Adrenal gland (tissue), 12 donors: Measurements from ENCODE around the gene MUTYH. TPM values are rescaled to one million over a fixed set of nuclear protein-coding genes. Genes with fewer than 3 reads are reported as not detected.

Experiments
- DNase-seq, 7 donors: peaks; one replicate each; pipeline ENCODE4 v3.0.0-alpha.2; 2019 to 2020
- H3K27ac ChIP-seq, 5 donors: fragments of 200-600 bp; sonication (generic) in 4 of 5; 1 replicate in 3 of 5; 2 replicates in 2 of 5; pipeline versions ENCODE4 v1.5.1 to v1.8.0; 2016 to 2020; ENCODE audit warnings: mild to moderate bottlenecking in 1 of 5
- H3K27me3 ChIP-seq: fragments of 200-600 bp; 2 replicates; pipeline ENCODE4 v1.8.0; 2021
- H3K36me3 ChIP-seq, 2 donors: fragments of 200-600 bp; replicated peaks in 1 of 2; 1 replicate in 1 of 2; 2 replicates in 1 of 2; pipeline versions ENCODE4 v1.5.1 to v1.8.0; 2018 to 2022
- H3K4me1 ChIP-seq, 2 donors: fragments of 200-600 bp; replicated peaks in 1 of 2; 1 replicate in 1 of 2; 2 replicates in 1 of 2; pipeline versions ENCODE4 v1.5.1 to v1.8.0; 2018 to 2021
- H3K4me3 ChIP-seq, 4 donors: fragments of 200-600 bp; sonication (generic) in 3 of 4; one replicate each; pipeline ENCODE4 v1.5.1; 2016 to 2018
- H3K9me3 ChIP-seq, 3 donors: fragments of 200-600 bp; sonication (generic) in 1 of 3; replicated peaks in 1 of 3; 1 replicate in 2 of 3; 2 replicates in 1 of 3; pipeline versions ENCODE4 v1.5.1 to v1.8.0; 2016 to 2021
- POLR2A ChIP-seq, 2 donors: fragments of 450-650 bp; IDR thresholded peaks; one replicate each; pipeline ENCODE4 v1.6.1; 2017; ENCODE audit warnings: antibody characterized with exemption in 2 of 2, mild to moderate bottlenecking in 2 of 2, moderate library complexity in 1 of 2
- WGBS, 4 donors: extraction: QIAGEN DNeasy Blood & Tissue Kit in 2 of 4; methylation state at CpG; one replicate each; pipeline versions ENCODE4 v1.1.5 to v1.1.7; 2013 to 2017; 5-methylcytosine and 5-hydroxymethylcytosine counted together
- intact Hi-C, 2 donors: fragments of 100-400 bp; cut with DNase I; formaldehyde crosslinking; loops; one replicate each; pipeline versions ENCODE4 v1.14.1 to v1.15.0; 2022 to 2023
- polyA plus RNA-seq, 3 donors: library from polyadenylated mRNA; stranded (reverse); fragments of 200-250 nt in 2 of 3; fragments of 350-450 nt in 1 of 3; fragmentation: Illumina TruSeq in 1 of 3; extraction: RNeasy Lipid Tissue Mini Kit (QIAGEN cat#74804) in 1 of 3; gene quantifications; one replicate each; pipeline ENCODE4 v1.2.3, GENCODE V29; 2013 to 2014
- total RNA-seq, 9 donors: library from RNA; depleted of rRNA in 4 of 9; stranded (reverse); fragments of >200 nt in 4 of 9; fragments of 120-200 nt in 1 of 9; fragmentation: NEBNext Ultra II Directional in 1 of 9; extraction: Animal tissue kit (Norgen Biotek cat#: 25700) in 1 of 9; gene quantifications; one replicate each; pipeline versions ENCODE4 v1.1.0 to v1.2.4, GENCODE V29; 2013 to 2023
- TF ChIP-seq, protein P1 (sequence below), 6 experiments: fragments of 450-650 bp in 4 of 6; fragments of 200-600 bp in 2 of 6; sonication (generic) in 1 of 6; IDR thresholded peaks; 1 replicate in 5 of 6; 2 replicates in 1 of 6; pipeline versions ENCODE4 v1.5.1 to v1.8.0; 2016 to 2021; ENCODE audit warnings: antibody characterized with exemption in 6 of 6, mild to moderate bottlenecking in 2 of 6, moderate library complexity in 1 of 6
- donor health status: healthy with polysubstance abuse.
- donor health status: Bipolar disorder and iron deficiency.
- donor health status: DM: yes; HTN: yes; CAD: no.
- donor health status: DM: no; HTN: no; CAD: no.
- donor health status: DM: no; HTN: no; CAD: no.
- donor health status: DM: yes; HTN: yes; CAD: no.

MUTYH gene
- total and polyA plus RNA-seq, 12 donors = 9.8 to 60.7 (median 22.2) TPM

GRCh38 chr1:45305231-45305630, 35.0 kb downstream of the MUTYH start:
- H3K4me1 ChIP-seq = peaks cover 9 to 13% of the 10 kb centered on the region in 2 donors
- H3K27me3 ChIP-seq = no peaks in the 10 kb centered on the region
- H3K9me3 ChIP-seq = no peaks in the 10 kb centered on the region
- WGBS, 4 donors = 83 to 92% (median 88%) methylated on average over 10 of the region's 10 CpGs
- H3K27ac ChIP-seq = no peak overlapping the region
- H3K4me3 ChIP-seq = no peak overlapping the region
- H3K36me3 ChIP-seq = no peaks in the 10 kb centered on the region
- peak in 1 of 7 donors; percentile 46 for DNase-seq
- intact Hi-C loops = no loop called here
- TF ChIP-seq, protein P1, sequence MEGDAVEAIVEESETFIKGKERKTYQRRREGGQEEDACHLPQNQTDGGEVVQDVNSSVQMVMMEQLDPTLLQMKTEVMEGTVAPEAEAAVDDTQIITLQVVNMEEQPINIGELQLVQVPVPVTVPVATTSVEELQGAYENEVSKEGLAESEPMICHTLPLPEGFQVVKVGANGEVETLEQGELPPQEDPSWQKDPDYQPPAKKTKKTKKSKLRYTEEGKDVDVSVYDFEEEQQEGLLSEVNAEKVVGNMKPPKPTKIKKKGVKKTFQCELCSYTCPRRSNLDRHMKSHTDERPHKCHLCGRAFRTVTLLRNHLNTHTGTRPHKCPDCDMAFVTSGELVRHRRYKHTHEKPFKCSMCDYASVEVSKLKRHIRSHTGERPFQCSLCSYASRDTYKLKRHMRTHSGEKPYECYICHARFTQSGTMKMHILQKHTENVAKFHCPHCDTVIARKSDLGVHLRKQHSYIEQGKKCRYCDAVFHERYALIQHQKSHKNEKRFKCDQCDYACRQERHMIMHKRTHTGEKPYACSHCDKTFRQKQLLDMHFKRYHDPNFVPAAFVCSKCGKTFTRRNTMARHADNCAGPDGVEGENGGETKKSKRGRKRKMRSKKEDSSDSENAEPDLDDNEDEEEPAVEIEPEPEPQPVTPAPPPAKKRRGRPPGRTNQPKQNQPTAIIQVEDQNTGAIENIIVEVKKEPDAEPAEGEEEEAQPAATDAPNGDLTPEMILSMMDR (IDR thresholded peaks at IDR 0.05) = no peak
- no peak for TF ChIP-seq POLR2A (IDR thresholded peaks at IDR 0.05)

- H3K4me1 ChIP-seq = peaks cover 9 to 13% of the 10 kb centered on the region in 2 donors
- H3K4me3 ChIP-seq = peak overlapping the region in 3 of 4 donors; percentile 47 to 78 (median 60)
- no peak for TF ChIP-seq POLR2A (IDR thresholded peaks at IDR 0.05)
- TF ChIP-seq, protein P1 (IDR thresholded peaks at IDR 0.05) = no peak
- intact Hi-C loops = no loop called here
- peak in 6 of 7 donors; percentile 38 to 67 (median 51) for DNase-seq
- no peaks in the 10 kb centered on the region for H3K9me3 ChIP-seq
- WGBS, 4 donors = 38 to 54% (median 42%) methylated on average over 7 to 15 of the region's 15 CpGs
- H3K36me3 ChIP-seq = no peaks in the 10 kb centered on the region
- no peaks in the 10 kb centered on the region for H3K27me3 ChIP-seq
- H3K27ac ChIP-seq = peak overlapping the region; percentile 31 to 94 (median 75)
Observed at GRCh38 chr1:45304311-45305081, 35.7 kb downstream of the MUTYH start.

- Histone ChIP-seq H3K9me3 (no peaks in the 10 kb centered on the region), H3K27ac (peak overlapping the region; percentile 59 to 94 (median 75)), H3K4me3 (peak overlapping the region in 3 of 4 donors; percentile 47 to 78 (median 60)), H3K36me3 (no peaks in the 10 kb centered on the region), H3K27me3 (no peaks in the 10 kb centered on the region), H3K4me1 (peaks cover 9 to 13% of the 10 kb centered on the region in 2 donors)
- peak; percentile 98 to 99 (median 99) for DNase-seq
- 0 to 1% (median 1%) methylated on average over 27 to 68 of the region's 68 CpGs for WGBS, 4 donors
- intact Hi-C loops = loop anchor here in 1 of 2 donors (2.0 kb wide), 1 partner anchor 291 kb away; the partner anchor contains the start of gene UROD
- TF ChIP-seq POLR2A (IDR thresholded peaks at IDR 0.05) = peak; percentile 52 to 64
- TF ChIP-seq, protein P1 (IDR thresholded peaks at IDR 0.05) = peak; percentile 42 to 81 (median 78)
Observed at GRCh38 chr1:45303520-45304310, 36.5 kb downstream of the MUTYH start.
